DMS 273 treated with DMSO at 0.1 percent for 48 hours (cell line): ENCODE data around the gene PWP2.
"Not testable (repeated sequence)": the region's sequence is repeated elsewhere in the genome, so short reads cannot be mapped to it uniquely, and the experiment has no call there.

ENCODE experiments used
- DNase-seq: peaks from one replicate; lab custom pipeline; 2025; lab: John Stamatoyannopoulos, UW

The PWP2 gene

GRCh38 chr21:44138039-44138438 is 30.8 kb downstream of the PWP2 start:
- DNase-seq, result not testable (repeated sequence)

GRCh38 chr21:44139787-44140551 is 32.8 kb downstream of the PWP2 start:
- DNase-seq, result not testable (repeated sequence)

- DNase-seq, result not testable (repeated sequence)
Measured at GRCh38 chr21:44140552-44140932, 33.3 kb downstream of the PWP2 start.

DNA sequence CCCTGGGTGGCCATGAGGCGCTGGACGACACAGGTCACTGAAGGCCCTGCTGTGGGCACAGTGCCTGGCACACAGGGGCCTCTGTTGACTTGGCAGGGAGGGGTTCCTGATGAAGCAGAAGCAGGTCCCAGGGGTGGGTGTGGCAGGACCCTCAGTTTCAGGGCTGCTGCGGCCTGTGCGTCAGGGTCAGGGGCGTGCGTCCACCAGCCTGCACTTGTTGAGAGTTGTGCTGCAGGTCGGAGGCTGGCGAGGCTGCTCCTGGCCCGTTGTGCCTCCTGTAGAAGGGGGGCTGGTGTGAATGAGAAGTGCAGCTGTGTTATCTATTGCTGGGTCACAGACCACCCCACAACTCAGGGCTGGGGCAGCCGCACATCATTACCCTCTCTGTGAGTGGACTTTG is 35.3 kb downstream of the PWP2 start:
- DNase-seq, result not testable (repeated sequence)

GRCh38 chr21:44143380-44143779 is 36.2 kb downstream of the PWP2 start:
- DNase-seq, result not testable (repeated sequence)

DNA sequence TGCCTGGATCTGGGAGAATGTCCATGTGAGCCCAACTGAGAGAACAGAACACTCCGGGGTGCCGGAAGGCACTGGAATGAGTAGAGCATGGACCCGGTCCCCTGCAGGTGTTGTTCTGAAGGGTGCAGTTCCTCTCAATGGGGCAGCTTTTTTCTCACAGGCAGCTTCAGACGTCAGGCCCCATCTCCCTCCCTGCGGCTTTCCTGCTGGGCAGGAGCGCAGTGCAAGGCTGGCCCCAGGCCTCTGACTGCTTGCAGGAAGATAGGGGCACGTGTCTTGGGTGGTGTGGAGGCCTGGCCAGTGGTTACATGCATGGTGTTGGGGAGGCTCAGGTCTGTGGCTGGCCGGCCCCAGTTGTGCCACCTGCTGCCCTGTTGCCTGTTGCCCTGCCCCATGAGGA is 36.8 kb downstream of the PWP2 start:
- DNase-seq, result not testable (repeated sequence)

- DNase-seq, result not testable (repeated sequence)
Measured at GRCh38 chr21:44144784-44145602, 37.8 kb downstream of the PWP2 start.

- DNase-seq, result not testable (repeated sequence)
Measured at GRCh38 chr21:44145616-44146015, 38.4 kb downstream of the PWP2 start.

DNA sequence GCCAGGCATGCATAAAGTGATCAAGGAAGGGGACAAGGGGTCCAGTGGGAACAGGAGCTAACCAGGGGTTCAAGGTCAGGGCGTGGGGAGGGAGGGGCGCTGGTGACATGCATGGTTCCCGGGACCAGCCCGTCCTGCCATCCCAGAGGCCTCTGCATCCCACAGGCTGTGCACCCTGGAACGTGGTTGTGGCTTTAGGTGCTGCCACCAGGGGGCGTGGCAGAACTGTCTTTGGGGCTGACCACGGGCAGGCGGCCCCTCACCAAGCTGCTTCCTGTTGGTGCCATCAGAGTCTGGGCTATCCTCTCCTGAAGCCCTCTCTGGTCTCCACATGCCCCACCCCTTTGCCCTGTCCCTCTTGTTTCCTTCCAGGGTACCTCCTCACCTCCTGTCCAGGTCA is 39.9 kb downstream of the PWP2 start:
- DNase-seq, result not testable (repeated sequence)

DNA sequence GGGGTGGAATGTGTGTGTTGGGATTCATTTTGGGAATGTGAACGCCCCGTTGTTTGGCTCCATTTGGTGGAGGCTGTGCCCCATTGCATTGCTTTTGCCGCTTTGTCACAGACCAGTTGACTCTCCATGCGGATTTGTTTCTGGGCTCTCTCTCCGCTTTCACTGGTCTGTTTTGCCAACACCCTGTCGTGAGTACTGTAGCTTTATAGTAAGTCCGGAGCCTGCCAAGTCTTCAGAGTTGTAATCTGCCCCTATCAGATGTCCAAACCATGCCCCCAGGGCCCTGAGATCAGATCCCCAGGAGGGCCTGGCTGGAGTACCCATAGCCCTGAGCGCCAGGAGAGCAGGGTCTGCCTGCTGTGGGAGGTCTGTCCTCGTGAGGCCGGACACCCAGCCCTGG is 43.1 kb downstream of the PWP2 start:
- not testable (repeated sequence) for DNase-seq

- not testable (repeated sequence) for DNase-seq
Measured at GRCh38 chr21:44153214-44153888, 46.2 kb downstream of the PWP2 start.

DNA sequence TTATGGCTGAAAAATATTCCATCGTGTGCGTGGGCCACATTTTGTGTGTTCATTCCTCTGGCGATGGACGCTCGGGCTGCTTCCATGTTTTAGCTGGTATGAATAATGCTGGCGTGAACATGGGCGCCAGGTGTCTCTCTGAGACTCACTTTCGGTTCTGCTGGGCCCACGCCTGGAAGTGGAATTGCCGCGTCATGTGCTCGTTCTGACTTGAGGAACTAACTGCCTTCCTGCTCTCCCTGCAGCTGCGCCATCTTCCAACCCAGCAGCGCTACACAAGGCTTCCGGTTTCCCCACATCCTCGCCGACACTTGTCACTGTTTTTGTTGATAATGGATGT is 46.7 kb downstream of the PWP2 start:
- DNase-seq, result not testable (repeated sequence)

- DNase-seq, result not testable (repeated sequence)
Measured at GRCh38 chr21:44154816-44155230, 47.6 kb downstream of the PWP2 start.

DNA sequence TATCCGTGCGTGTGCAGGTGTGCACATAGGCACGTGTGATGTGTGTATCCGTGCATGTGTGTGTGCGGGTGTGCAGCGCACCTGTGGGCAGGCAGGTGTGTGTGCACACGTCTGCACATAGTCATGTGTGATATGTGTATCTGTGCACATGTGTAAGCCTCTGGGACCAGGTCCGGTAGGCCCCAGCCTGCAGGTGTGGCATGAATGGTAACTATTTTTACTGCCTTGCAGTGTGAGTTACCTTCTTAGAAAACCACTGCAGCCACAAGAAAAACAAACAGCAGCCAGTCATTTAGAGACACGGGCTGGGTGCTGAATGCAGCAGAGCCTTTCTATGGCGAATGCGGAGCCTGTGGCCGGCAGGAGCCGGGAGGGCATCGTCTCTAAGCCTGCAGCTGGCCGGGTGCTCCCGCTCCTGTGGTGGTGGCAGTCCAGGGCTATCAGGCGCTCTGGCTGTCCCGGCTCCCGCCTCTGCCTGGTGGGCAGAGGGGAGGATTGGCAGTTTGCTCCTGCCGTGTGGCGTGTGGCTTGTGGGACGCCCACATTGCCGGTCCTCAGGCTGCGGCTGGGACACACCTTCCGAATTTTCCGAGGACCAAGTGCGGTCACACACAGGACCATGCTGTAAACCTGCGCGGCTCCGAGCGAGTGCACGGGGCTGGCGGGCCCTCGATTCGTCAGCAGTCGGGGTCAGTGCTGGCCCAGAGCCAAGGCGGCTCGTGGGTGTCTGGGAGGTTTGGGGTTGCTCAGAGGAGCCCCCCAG is 48.2 kb downstream of the PWP2 start:
- DNase-seq, result not testable (repeated sequence)

DNA sequence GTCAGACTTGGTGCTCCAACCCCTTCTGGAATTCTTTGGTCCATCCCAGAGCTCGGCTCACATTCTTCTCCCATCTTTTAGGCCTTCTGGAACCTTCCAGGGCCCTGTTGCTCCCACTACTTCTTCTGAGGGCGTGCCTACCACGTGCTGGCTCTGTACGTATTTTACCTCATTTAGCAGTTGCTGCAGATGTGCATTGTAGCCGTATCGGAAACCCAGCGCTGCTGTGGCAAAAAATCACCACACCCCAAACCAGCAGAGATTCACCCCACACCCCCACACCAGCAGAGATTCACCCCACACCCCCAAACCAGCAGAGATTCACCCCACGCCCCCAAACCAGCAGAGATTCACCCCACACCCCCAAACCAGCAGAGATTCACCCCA is 48.8 kb downstream of the PWP2 start:
- not testable (repeated sequence) for DNase-seq

DNA sequence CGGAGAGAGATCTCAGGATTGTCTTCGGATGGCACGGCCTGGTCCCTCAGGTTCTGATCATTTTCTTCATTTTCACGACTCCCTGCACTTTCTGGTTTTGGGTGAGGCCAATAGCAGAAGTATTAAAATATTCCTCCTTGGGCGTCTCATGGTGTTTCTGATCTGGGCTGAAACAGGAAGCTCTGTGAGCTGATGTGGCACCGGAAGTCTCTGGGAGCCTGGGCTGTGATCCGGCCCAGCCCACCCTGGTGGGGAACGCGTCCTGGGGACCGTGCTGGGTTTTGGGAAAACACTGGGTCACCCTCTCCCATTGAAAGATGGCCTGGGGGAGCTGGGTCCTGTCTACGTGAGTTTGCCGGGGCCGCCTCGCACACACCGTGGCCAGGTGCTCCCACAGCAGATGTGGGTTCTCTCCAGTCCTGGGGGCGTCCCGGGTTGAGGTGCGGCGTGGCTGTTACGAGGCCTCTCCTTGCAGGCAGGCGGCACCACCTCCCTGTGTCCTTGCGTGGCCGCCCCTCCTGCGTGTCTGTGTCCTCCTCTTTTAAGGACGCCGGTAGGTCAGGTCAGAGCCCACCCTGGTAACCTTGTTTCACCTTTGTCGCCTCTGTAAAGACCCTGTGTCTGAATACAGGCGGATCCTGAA is 50.4 kb downstream of the PWP2 start:
- DNase-seq, result not testable (repeated sequence)

DNA sequence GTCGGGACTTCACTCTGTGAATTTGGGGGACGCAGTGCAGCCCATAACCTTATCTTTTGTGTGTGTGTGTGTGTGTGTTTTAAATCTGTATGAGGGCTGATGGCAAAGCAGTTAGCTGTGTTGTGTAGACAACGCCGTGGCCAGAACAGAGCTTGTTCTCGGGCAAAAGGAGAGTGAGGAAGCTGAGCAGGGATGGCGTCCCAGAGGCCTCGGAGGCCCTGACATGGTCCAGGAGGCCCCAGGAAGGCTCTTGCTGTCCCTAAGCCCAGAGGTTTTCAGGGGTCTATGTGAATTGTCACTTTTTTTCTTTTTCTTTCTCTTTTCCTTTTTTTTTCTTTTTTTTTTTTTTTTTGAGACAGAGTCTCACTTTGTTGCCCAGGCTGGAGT is 50.9 kb downstream of the PWP2 start:
- DNase-seq, result not testable (repeated sequence)

DNA sequence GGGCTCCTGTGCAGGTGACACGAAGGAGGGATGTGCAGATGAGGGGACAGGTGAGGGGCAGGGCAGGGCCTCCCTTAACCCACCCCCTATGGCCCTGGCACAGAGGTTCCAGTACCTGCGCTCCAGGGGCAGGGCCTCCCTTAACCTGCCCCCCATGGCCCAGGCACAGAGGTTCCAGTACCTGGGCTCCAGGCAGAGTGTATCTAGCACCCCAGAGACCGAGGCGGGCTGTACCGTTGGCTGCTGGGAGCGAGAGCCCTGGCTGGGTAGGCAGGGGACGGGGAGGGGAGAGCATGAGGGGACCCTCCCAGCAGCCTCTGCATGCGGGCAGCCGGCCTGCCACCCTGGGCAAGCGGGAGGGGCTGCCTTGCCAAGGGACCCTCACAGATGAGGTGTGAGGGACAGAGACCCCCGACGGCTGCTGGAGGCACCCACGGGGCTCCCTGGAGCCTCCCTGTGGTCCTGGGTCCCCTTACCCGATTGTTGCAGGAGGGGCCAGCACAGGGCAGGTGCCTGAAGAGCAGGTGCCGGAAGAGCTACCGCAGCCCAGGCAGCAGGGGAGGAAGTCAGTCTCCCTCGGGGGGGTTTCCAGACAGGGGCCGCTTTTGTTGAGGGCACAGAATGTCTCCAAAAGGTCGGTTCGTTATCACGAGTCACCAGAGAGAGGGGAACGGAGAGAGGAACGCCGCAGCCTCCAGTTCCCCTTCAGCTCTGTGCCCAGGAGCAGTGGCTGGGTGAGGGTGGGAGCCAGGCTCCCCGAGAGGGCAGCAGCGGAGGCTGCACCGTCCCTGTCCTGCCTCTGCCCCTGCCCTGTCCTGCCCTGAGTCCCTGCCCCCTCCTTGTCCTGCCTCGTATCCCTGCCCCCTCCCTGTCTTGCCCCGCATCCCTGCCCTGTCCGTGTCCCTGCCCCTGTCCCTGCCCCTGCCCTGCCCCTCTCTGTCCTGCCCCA is 52.4 kb downstream of the PWP2 start:
- DNase-seq, result not testable (repeated sequence)

- not testable (repeated sequence) for DNase-seq
Measured at GRCh38 chr21:44160298-44160672, 53.1 kb downstream of the PWP2 start.

GRCh38 chr21:44160821-44161220 is 53.6 kb downstream of the PWP2 start:
- DNase-seq, result not testable (repeated sequence)
